Adrenal gland (tissue), 12 donors: ENCODE results near the gene BOC. TPM values are rescaled to one million over a fixed set of nuclear protein-coding genes. Genes with fewer than 3 reads are reported as not detected.

ENCODE experiments used
- DNase-seq, 7 donors: peaks; one replicate each; pipeline ENCODE4 v3.0.0-alpha.2; 2019 to 2020
- H3K27ac ChIP-seq, 5 donors: fragments of 200-600 bp; sonication (generic) in 4 of 5; 1 replicate in 3 of 5; 2 replicates in 2 of 5; pipeline versions ENCODE4 v1.5.1 to v1.8.0; 2016 to 2020; ENCODE audit warnings: mild to moderate bottlenecking in 1 of 5
- H3K27me3 ChIP-seq: fragments of 200-600 bp; 2 replicates; pipeline ENCODE4 v1.8.0; 2021
- H3K36me3 ChIP-seq, 2 donors: fragments of 200-600 bp; replicated peaks in 1 of 2; 1 replicate in 1 of 2; 2 replicates in 1 of 2; pipeline versions ENCODE4 v1.5.1 to v1.8.0; 2018 to 2022
- H3K4me1 ChIP-seq, 2 donors: fragments of 200-600 bp; replicated peaks in 1 of 2; 1 replicate in 1 of 2; 2 replicates in 1 of 2; pipeline versions ENCODE4 v1.5.1 to v1.8.0; 2018 to 2021
- H3K4me3 ChIP-seq, 4 donors: fragments of 200-600 bp; sonication (generic) in 3 of 4; one replicate each; pipeline ENCODE4 v1.5.1; 2016 to 2018
- H3K9me3 ChIP-seq, 3 donors: fragments of 200-600 bp; sonication (generic) in 1 of 3; replicated peaks in 1 of 3; 1 replicate in 2 of 3; 2 replicates in 1 of 3; pipeline versions ENCODE4 v1.5.1 to v1.8.0; 2016 to 2021
- POLR2A ChIP-seq, 2 donors: fragments of 450-650 bp; IDR thresholded peaks; one replicate each; pipeline ENCODE4 v1.6.1; 2017; ENCODE audit warnings: antibody characterized with exemption in 2 of 2, mild to moderate bottlenecking in 2 of 2, moderate library complexity in 1 of 2
- WGBS, 4 donors: extraction: QIAGEN DNeasy Blood & Tissue Kit in 2 of 4; methylation state at CpG; one replicate each; pipeline versions ENCODE4 v1.1.5 to v1.1.7; 2013 to 2017; 5-methylcytosine and 5-hydroxymethylcytosine counted together
- intact Hi-C, 2 donors: fragments of 100-400 bp; cut with DNase I; formaldehyde crosslinking; loops; one replicate each; pipeline versions ENCODE4 v1.14.1 to v1.15.0; 2022 to 2023
- polyA plus RNA-seq, 3 donors: library from polyadenylated mRNA; stranded (reverse); fragments of 200-250 nt in 2 of 3; fragments of 350-450 nt in 1 of 3; fragmentation: Illumina TruSeq in 1 of 3; extraction: RNeasy Lipid Tissue Mini Kit (QIAGEN cat#74804) in 1 of 3; gene quantifications; one replicate each; pipeline ENCODE4 v1.2.3, GENCODE V29; 2013 to 2014
- total RNA-seq, 9 donors: library from RNA; depleted of rRNA in 4 of 9; stranded (reverse); fragments of >200 nt in 4 of 9; fragments of 120-200 nt in 1 of 9; fragmentation: NEBNext Ultra II Directional in 1 of 9; extraction: Animal tissue kit (Norgen Biotek cat#: 25700) in 1 of 9; gene quantifications; one replicate each; pipeline versions ENCODE4 v1.1.0 to v1.2.4, GENCODE V29; 2013 to 2023
- TF ChIP-seq, protein P1 (sequence below), 6 experiments: fragments of 450-650 bp in 4 of 6; fragments of 200-600 bp in 2 of 6; sonication (generic) in 1 of 6; IDR thresholded peaks; 1 replicate in 5 of 6; 2 replicates in 1 of 6; pipeline versions ENCODE4 v1.5.1 to v1.8.0; 2016 to 2021; ENCODE audit warnings: antibody characterized with exemption in 6 of 6, mild to moderate bottlenecking in 2 of 6, moderate library complexity in 1 of 6
- donor health status: healthy with polysubstance abuse.
- donor health status: Bipolar disorder and iron deficiency.
- donor health status: DM: yes; HTN: yes; CAD: no.
- donor health status: DM: no; HTN: no; CAD: no.
- donor health status: DM: no; HTN: no; CAD: no.
- donor health status: DM: yes; HTN: yes; CAD: no.

The BOC gene
- total and polyA plus RNA-seq, 12 donors, result 1.9 to 22.3 (median 9.5) TPM

- no peaks in the 10 kb centered on the region for H3K27me3 ChIP-seq
- no peaks in the 10 kb centered on the region for H3K9me3 ChIP-seq
- no peak overlapping the region for H3K27ac ChIP-seq
- no peak overlapping the region for H3K4me3 ChIP-seq
- no peaks in the 10 kb centered on the region for H3K36me3 ChIP-seq
- peaks cover 0 to 19% of the 10 kb centered on the region in 2 donors for H3K4me1 ChIP-seq
- WGBS, 4 donors, result 86 to 93% (median 91%) methylated on average over 13 to 17 of the region's 17 CpGs
- TF ChIP-seq POLR2A (IDR thresholded peaks at IDR 0.05), result no peak
- TF ChIP-seq, protein P1, sequence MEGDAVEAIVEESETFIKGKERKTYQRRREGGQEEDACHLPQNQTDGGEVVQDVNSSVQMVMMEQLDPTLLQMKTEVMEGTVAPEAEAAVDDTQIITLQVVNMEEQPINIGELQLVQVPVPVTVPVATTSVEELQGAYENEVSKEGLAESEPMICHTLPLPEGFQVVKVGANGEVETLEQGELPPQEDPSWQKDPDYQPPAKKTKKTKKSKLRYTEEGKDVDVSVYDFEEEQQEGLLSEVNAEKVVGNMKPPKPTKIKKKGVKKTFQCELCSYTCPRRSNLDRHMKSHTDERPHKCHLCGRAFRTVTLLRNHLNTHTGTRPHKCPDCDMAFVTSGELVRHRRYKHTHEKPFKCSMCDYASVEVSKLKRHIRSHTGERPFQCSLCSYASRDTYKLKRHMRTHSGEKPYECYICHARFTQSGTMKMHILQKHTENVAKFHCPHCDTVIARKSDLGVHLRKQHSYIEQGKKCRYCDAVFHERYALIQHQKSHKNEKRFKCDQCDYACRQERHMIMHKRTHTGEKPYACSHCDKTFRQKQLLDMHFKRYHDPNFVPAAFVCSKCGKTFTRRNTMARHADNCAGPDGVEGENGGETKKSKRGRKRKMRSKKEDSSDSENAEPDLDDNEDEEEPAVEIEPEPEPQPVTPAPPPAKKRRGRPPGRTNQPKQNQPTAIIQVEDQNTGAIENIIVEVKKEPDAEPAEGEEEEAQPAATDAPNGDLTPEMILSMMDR (IDR thresholded peaks at IDR 0.05), result no peak
- DNase-seq, result no peak
- intact Hi-C loops, result no loop called here
These were observed 66.7 kb downstream of the BOC start for GRCh38 chr3:113277941-113278598.

DNA sequence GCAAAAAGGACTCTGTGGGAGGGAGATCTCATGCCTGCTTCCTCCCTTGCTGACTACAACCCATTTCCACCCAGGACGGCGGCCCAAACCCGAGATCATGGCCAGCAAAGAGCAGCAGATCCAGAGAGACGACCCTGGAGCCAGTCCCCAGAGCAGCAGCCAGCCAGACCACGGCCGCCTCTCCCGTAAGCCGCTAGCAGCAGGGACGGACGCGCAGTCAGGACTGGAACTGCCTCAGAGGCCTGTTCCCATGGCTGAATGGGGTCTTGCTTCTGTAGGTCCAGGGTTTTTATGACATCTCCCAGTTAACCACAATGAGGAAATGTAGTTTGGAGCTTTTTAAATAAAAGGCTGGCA is 67.2 kb downstream of the BOC start:
- H3K27ac ChIP-seq, result no peak overlapping the region
- WGBS, 4 donors, result 85 to 93% (median 90%) methylated on average over 5 to 11 of the region's 11 CpGs
- no peaks in the 10 kb centered on the region for H3K36me3 ChIP-seq
- TF ChIP-seq, protein P1 (IDR thresholded peaks at IDR 0.05), result no peak
- no peak for TF ChIP-seq POLR2A (IDR thresholded peaks at IDR 0.05)
- H3K4me1 ChIP-seq, result peaks cover 0 to 19% of the 10 kb centered on the region in 2 donors
- intact Hi-C loops, result no loop called here
- no peak overlapping the region for H3K4me3 ChIP-seq
- no peaks in the 10 kb centered on the region for H3K9me3 ChIP-seq
- DNase-seq, result no peak
- H3K27me3 ChIP-seq, result no peaks in the 10 kb centered on the region

- Histone ChIP-seq H3K27me3 (no peaks in the 10 kb centered on the region), H3K36me3 (no peaks in the 10 kb centered on the region), H3K9me3 (no peaks in the 10 kb centered on the region), H3K4me3 (no peak overlapping the region), H3K27ac (no peak overlapping the region), H3K4me1 (peaks cover 0 to 19% of the 10 kb centered on the region in 2 donors)
- 95 to 97% (median 96%) methylated on average over 4 to 17 of the region's 17 CpGs for WGBS, 4 donors
- DNase-seq, result no peak
- intact Hi-C loops, result loop anchor here in 1 of 2 donors (5.0 kb wide), 2 partner anchors 137 to 237 kb away; no protein-coding TSS in a partner anchor
- TF ChIP-seq, protein P1 (IDR thresholded peaks at IDR 0.05), result no peak
- TF ChIP-seq POLR2A (IDR thresholded peaks at IDR 0.05), result no peak
These were observed 68.3 kb downstream of the BOC start for GRCh38 chr3:113279686-113280085.

DNA sequence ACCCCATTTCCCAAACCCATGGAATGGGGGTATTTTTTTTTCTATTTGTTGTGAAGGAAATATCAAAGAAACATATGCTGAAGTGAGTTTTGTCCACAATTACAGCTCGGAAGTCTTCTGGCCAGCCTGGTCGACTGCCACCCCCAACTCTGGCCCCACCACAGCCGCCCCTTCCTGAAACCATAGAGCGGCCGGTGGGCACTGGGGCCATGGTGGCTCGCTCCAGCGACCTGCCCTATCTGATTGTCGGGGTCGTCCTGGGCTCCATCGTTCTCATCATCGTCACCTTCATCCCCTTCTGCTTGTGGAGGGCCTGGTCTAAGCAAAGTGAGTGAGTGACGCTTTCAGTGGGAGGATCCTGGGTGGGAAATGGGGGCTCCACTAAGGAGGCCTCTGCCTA is 71.9 kb downstream of the BOC start:
- Histone ChIP-seq H3K9me3 (no peaks in the 10 kb centered on the region), H3K4me3 (no peak overlapping the region), H3K27ac (no peak overlapping the region), H3K36me3 (no peaks in the 10 kb centered on the region), H3K4me1 (peaks cover 3 to 11% of the 10 kb centered on the region in 2 donors), H3K27me3 (no peaks in the 10 kb centered on the region)
- no peak for DNase-seq
- no peak for TF ChIP-seq POLR2A (IDR thresholded peaks at IDR 0.05)
- TF ChIP-seq, protein P1 (IDR thresholded peaks at IDR 0.05), result no peak
- WGBS, 4 donors, result 88 to 93% (median 92%) methylated on average over 9 to 12 of the region's 12 CpGs
- intact Hi-C loops, result loop anchor here in 1 of 2 donors (5.0 kb wide), 2 partner anchors 141 to 241 kb away; no protein-coding TSS in a partner anchor
